ENCODE measurements around the gene CHD2.

- no peak for TF ChIP-seq POLR2A (IDR thresholded peaks at IDR 0.05)
- TF ChIP-seq, protein P1, sequence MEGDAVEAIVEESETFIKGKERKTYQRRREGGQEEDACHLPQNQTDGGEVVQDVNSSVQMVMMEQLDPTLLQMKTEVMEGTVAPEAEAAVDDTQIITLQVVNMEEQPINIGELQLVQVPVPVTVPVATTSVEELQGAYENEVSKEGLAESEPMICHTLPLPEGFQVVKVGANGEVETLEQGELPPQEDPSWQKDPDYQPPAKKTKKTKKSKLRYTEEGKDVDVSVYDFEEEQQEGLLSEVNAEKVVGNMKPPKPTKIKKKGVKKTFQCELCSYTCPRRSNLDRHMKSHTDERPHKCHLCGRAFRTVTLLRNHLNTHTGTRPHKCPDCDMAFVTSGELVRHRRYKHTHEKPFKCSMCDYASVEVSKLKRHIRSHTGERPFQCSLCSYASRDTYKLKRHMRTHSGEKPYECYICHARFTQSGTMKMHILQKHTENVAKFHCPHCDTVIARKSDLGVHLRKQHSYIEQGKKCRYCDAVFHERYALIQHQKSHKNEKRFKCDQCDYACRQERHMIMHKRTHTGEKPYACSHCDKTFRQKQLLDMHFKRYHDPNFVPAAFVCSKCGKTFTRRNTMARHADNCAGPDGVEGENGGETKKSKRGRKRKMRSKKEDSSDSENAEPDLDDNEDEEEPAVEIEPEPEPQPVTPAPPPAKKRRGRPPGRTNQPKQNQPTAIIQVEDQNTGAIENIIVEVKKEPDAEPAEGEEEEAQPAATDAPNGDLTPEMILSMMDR (IDR thresholded peaks at IDR 0.05): no peak
- no peak for TF ChIP-seq POLR2AphosphoS5 (IDR thresholded peaks at IDR 0.05)
These were observed 70.5 kb downstream of the CHD2 start for GRCh38 chr15:92970656-92971055.
